ENCODE measurements around the gene ARHGAP44. TPM values are rescaled to one million over a fixed set of nuclear protein-coding genes. Genes with fewer than 3 reads are reported as not detected.

The ARHGAP44 gene
- total RNA-seq, 1 experiment from 2014 or later = 7.3 TPM

DNA sequence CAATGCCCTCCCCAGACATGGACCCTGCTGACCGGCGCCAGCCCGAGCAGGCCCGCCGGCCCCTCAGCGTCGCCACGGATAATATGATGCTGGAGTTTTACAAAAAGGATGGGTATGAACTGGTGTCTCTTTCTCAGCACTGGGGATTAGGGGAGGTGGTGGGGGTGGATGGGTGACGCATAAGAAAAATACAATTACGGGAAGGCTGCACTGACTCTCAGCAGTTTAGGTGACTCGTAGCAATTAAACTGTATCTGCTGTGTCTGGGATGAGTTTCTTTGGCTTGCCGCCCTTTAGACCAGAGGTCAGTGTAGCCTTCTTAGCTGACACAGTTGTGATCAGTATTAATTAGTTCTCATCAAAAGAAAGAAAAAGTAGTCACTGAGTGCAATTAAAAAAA, 169.5 kb downstream of the ARHGAP44 start:
- no peaks in the 10 kb centered on the region for H3K79me2 ChIP-seq (ENCODE audit: insufficient read depth, low read length)
- H3K27me3 ChIP-seq (ENCODE audit: insufficient read depth, low read length) = no peaks in the 10 kb centered on the region
- no peaks in the 10 kb centered on the region for H3K9me2 ChIP-seq (ENCODE audit: insufficient read depth)
- no peak overlapping the region for H3K9ac ChIP-seq (ENCODE audit: low read length)
- BruUV-seq (replicated peaks) = no TSS peak
- H2AFZ ChIP-seq (ENCODE audit: low read depth, low read length, poor library complexity, severe bottlenecking) = no peak overlapping the region
- TF ChIP-seq TCF7L2 (IDR thresholded peaks at IDR 0.05; ENCODE audit: borderline replicate concordance, extremely low read depth, insufficient read depth, insufficient read length) (no peak), EZH2phosphoT487 (IDR thresholded peaks at IDR 0.05; ENCODE audit: borderline replicate concordance) (no peak)
- no peaks in the 10 kb centered on the region for H3K36me3 ChIP-seq (ENCODE audit: control insufficient read depth in 1 of 2, insufficient read depth in 2 of 2, low read length in 2 of 2)
- H4K20me1 ChIP-seq (ENCODE audit: insufficient read depth) = no peaks in the 10 kb centered on the region
- RAD21 ChIA-PET (ENCODE audit: low non-redundant PET in 1 of 2, low total read pairs in 2 of 2, uncharacterized antibody in 2 of 2, unreplicated experiment in 2 of 2) = no interaction called here
- no peak overlapping the region for H3K27ac ChIP-seq (ENCODE audit: low read depth, low read length)
- no peak for ATAC-seq
- H3K4me3 ChIP-seq (replicated peaks in 1 of 2; ENCODE audit: low read depth in 1 of 2, low read length in 2 of 2) = no peak overlapping the region
- POLR2A ChIA-PET = no interaction called here
- CTCF ChIA-PET = no interaction called here
- DNase-seq (ENCODE audit: low read depth, low spot score) = no peak
- H3K9me3 ChIP-seq (ENCODE audit: control insufficient read depth in 1 of 2, insufficient read depth in 1 of 2, low read depth in 1 of 2, low read length in 2 of 2) = no peaks in the 10 kb centered on the region
- no peaks in the 10 kb centered on the region for H3K4me1 ChIP-seq (ENCODE audit: control insufficient read depth in 1 of 2, insufficient read depth in 2 of 2, low read length in 2 of 2)
- intact Hi-C loops (cut with micrococcal nuclease) = no loop called here
- H3K4me2 ChIP-seq (ENCODE audit: low read length) = no peak overlapping the region

DNA sequence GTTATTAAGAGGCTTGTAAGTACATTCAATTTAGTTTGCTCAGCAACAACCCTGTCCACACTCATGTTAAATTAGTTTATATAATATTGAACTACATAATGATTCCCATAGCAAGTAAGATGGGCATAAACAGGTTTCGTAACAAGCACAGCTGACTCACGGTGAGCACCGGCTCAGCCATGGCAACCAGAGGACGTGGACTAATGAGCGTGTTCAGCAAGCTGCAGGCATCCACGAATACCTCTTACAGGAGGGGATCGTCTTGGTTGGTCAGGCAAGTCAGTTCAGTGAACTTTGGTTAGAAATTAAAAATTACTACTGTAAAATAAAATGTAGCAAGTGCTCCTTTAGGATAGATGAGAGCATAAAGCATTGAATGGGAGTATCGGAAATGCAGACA, 170.1 kb downstream of the ARHGAP44 start:
- Histone ChIP-seq H3K4me3 (replicated peaks in 1 of 2; ENCODE audit: low read depth in 1 of 2, low read length in 2 of 2) (no peak overlapping the region), H4K20me1 (ENCODE audit: insufficient read depth) (no peaks in the 10 kb centered on the region), H3K27me3 (ENCODE audit: insufficient read depth, low read length) (no peaks in the 10 kb centered on the region), H3K9me3 (ENCODE audit: control insufficient read depth in 1 of 2, insufficient read depth in 1 of 2, low read depth in 1 of 2, low read length in 2 of 2) (no peaks in the 10 kb centered on the region), H3K9ac (ENCODE audit: low read length) (no peak overlapping the region), H2AFZ (ENCODE audit: low read depth, low read length, poor library complexity, severe bottlenecking) (no peak overlapping the region), H3K36me3 (ENCODE audit: control insufficient read depth in 1 of 2, insufficient read depth in 2 of 2, low read length in 2 of 2) (no peaks in the 10 kb centered on the region), H3K4me1 (ENCODE audit: control insufficient read depth in 1 of 2, insufficient read depth in 2 of 2, low read length in 2 of 2) (no peaks in the 10 kb centered on the region), H3K27ac (ENCODE audit: low read depth, low read length) (no peak overlapping the region), H3K9me2 (ENCODE audit: insufficient read depth) (no peaks in the 10 kb centered on the region), H3K79me2 (ENCODE audit: insufficient read depth, low read length) (no peaks in the 10 kb centered on the region), H3K4me2 (ENCODE audit: low read length) (no peak overlapping the region)
- intact Hi-C loops (cut with micrococcal nuclease) = no loop called here
- ATAC-seq (no peak), DNase-seq (ENCODE audit: low read depth, low spot score) (no peak)
- ChIA-PET RAD21 (ENCODE audit: low non-redundant PET in 1 of 2, low total read pairs in 2 of 2, uncharacterized antibody in 2 of 2, unreplicated experiment in 2 of 2) (no interaction called here), CTCF (no interaction called here), POLR2A (no interaction called here)
- no TSS peak for BruUV-seq (replicated peaks)
- TF ChIP-seq SP1 (IDR thresholded peaks at IDR 0.05; ENCODE audit: low read depth) (no peak), ZFX (IDR thresholded peaks at IDR 0.05) (no peak), POLR2AphosphoS5 (IDR thresholded peaks at IDR 0.05; ENCODE audit: low read depth, low read length) (no peak), TCF7L2 (IDR thresholded peaks at IDR 0.05; ENCODE audit: borderline replicate concordance, extremely low read depth, insufficient read depth, insufficient read length) (no peak), SRF (IDR thresholded peaks at IDR 0.05; ENCODE audit: low read depth) (no peak), ELF1 (IDR thresholded peaks at IDR 0.05; ENCODE audit: borderline replicate concordance, low read depth) (no peak), EZH2 (IDR thresholded peaks at IDR 0.05) (no peak), EGR1 (IDR thresholded peaks at IDR 0.05; ENCODE audit: low read depth) (no peak)
